ENCODE measurements around the gene DPP6. TPM values are rescaled to one million over a fixed set of nuclear protein-coding genes. Genes with fewer than 3 reads are reported as not detected.

The DPP6 gene
- polyA plus RNA-seq, 1 donor (not counting 4 experiments of a cell fraction or from before 2014, with no cell fraction given), result not detected

GRCh38 chr7:154743206-154743605 is 691.0 kb downstream of the DPP6 start:
- DNase-seq (ENCODE audit: low read depth, low spot score) (no peak), FAIRE-seq (no peak)
- Histone ChIP-seq H3K27me3 (ENCODE audit: control insufficient read depth, extremely low read depth, insufficient read depth, low read length) (no peaks in the 10 kb centered on the region), H3K4me1 (ENCODE audit: control insufficient read depth, extremely low read depth, insufficient read depth, low read length) (no peaks in the 10 kb centered on the region), H3K9me3 (ENCODE audit: control insufficient read depth, low read depth, low read length) (peaks cover 2% of the 10 kb centered on the region), H3K9ac (ENCODE audit: control insufficient read depth, extremely low read depth, insufficient read depth, low read length) (no peak overlapping the region), H3K4me2 (ENCODE audit: control insufficient read depth, extremely low read depth, insufficient read depth, low read depth, low read length) (no peak overlapping the region), H2AFZ (ENCODE audit: control insufficient read depth, low read length) (no peak overlapping the region), H3K36me3 (ENCODE audit: control insufficient read depth in 2 of 2, extremely low read depth in 1 of 2, insufficient read depth in 2 of 2, low read length in 2 of 2) (no peaks in the 10 kb centered on the region), H3K4me3 (ENCODE audit: control insufficient read depth in 2 of 3, extremely low read depth in 1 of 3, insufficient read depth in 2 of 3, low read depth in 1 of 3, low read length in 3 of 3) (no peak overlapping the region), H4K20me1 (ENCODE audit: control insufficient read depth, extremely low read depth, insufficient read depth, low read length) (no peaks in the 10 kb centered on the region), H3K9me1 (ENCODE audit: control insufficient read depth, extremely low read depth, insufficient read depth, low read length) (no peaks in the 10 kb centered on the region), H3K79me2 (ENCODE audit: control insufficient read depth, insufficient read depth, low read length) (no peaks in the 10 kb centered on the region), H3K27ac (ENCODE audit: control insufficient read depth, insufficient read depth, low read length) (no peak overlapping the region)
- TF ChIP-seq CTCF (optimal IDR thresholded peaks at IDR 0.05 in 1 of 3, IDR thresholded peaks at IDR 0.05 in 1 of 3, conservative IDR thresholded peaks at IDR 0.05 in 1 of 3; ENCODE audit: extremely low read depth in 1 of 3, insufficient read depth in 2 of 3, low read length in 3 of 3) (no peak), EZH2 (IDR thresholded peaks at IDR 0.05; ENCODE audit: low read length) (no peak)
- dilution Hi-C loops (cut with MboI; ENCODE audit: extremely low pct_ligation_motif_present, low sequenced_read_pairs), result no loop called here

DNA sequence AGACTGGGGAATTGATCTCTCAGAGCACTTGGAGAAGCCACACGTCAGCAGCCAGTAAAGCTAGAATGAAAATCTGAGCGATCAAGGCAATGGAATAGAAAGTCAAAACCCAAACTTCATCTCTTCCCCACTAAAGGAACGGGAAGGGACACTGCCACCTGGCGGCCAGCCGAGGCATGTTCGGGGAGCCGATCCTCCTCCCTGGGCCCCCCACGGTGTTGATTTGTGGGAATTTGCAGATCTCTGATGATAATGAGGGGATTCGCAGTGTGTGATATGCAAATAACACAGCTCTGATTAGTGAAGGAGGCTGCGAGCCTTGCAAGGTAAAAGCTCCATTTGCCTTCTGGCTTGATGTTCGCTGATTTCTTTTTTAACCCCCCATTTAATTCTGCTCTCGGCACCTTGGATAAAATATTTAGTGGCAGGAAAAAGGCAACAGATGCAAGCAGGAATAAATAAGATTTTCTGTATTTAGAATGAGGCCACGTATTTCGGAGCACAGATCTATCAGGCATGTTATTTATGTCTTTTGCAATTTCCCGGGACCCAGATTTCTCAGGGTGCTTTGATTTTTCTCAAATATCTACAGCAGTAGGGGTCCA is 692.2 kb downstream of the DPP6 start:
- Histone ChIP-seq H3K9ac (ENCODE audit: control insufficient read depth, extremely low read depth, insufficient read depth, low read length) (no peak overlapping the region), H3K4me1 (ENCODE audit: control insufficient read depth, extremely low read depth, insufficient read depth, low read length) (no peaks in the 10 kb centered on the region), H3K4me2 (ENCODE audit: control insufficient read depth, extremely low read depth, insufficient read depth, low read depth, low read length) (no peak overlapping the region), H3K4me3 (ENCODE audit: control insufficient read depth in 2 of 3, extremely low read depth in 1 of 3, insufficient read depth in 2 of 3, low read depth in 1 of 3, low read length in 3 of 3) (no peak overlapping the region), H2AFZ (ENCODE audit: control insufficient read depth, low read length) (no peak overlapping the region), H4K20me1 (ENCODE audit: control insufficient read depth, extremely low read depth, insufficient read depth, low read length) (no peaks in the 10 kb centered on the region), H3K9me1 (ENCODE audit: control insufficient read depth, extremely low read depth, insufficient read depth, low read length) (no peaks in the 10 kb centered on the region), H3K79me2 (ENCODE audit: control insufficient read depth, insufficient read depth, low read length) (no peaks in the 10 kb centered on the region), H3K9me3 (ENCODE audit: control insufficient read depth, low read depth, low read length) (peaks cover 2% of the 10 kb centered on the region), H3K36me3 (ENCODE audit: control insufficient read depth in 2 of 2, extremely low read depth in 1 of 2, insufficient read depth in 2 of 2, low read length in 2 of 2) (no peaks in the 10 kb centered on the region), H3K27ac (ENCODE audit: control insufficient read depth, insufficient read depth, low read length) (no peak overlapping the region), H3K27me3 (ENCODE audit: control insufficient read depth, extremely low read depth, insufficient read depth, low read length) (no peaks in the 10 kb centered on the region)
- no peak for FAIRE-seq
- TF ChIP-seq EZH2 (IDR thresholded peaks at IDR 0.05; ENCODE audit: low read length), result no peak
- TF ChIP-seq CTCF (optimal IDR thresholded peaks at IDR 0.05 in 1 of 3, IDR thresholded peaks at IDR 0.05 in 1 of 3, conservative IDR thresholded peaks at IDR 0.05 in 1 of 3; ENCODE audit: extremely low read depth in 1 of 3, insufficient read depth in 2 of 3, low read length in 3 of 3), result peak; percentile 28 to 68 (median 44)
- dilution Hi-C loops (cut with MboI; ENCODE audit: extremely low pct_ligation_motif_present, low sequenced_read_pairs), result no loop called here
- no peak for DNase-seq (ENCODE audit: low read depth, low spot score)

Measured in keratinocyte (primary cell).